Smooth muscle cell of the brain vasculature (primary cell): ENCODE results near the gene CCL22.
"Not testable (repeated sequence)": the region's sequence is repeated elsewhere in the genome, so short reads cannot be mapped to it uniquely, and the experiment has no call there.

Experiments
- DNase-seq: peaks from one replicate; pipeline ENCODE4 v3.0.0-alpha.2; 2012; ENCODE audit warnings: low read depth, low spot score

Gene CCL22

DNA sequence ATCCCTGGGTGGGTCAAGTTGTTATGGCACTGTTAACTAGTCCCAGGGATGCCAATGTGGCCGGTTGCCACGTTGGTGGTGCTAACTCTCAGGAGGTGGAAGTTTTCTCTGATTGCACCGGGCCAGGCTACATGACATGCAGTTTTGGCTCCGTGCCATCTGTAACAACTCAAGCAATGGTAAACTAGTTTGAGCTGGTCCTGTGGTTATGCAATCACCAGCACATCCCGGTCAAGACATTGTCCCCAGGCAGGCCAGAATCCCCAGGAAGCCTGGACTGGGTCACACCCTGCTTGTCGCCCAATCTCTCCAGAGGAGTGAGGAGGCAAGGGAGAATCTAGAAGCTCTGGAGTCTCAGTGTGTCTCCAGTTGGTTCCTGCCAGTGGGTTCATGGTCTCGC, 35.9 kb downstream of the CCL22 start:
- DNase-seq: no peak

DNA sequence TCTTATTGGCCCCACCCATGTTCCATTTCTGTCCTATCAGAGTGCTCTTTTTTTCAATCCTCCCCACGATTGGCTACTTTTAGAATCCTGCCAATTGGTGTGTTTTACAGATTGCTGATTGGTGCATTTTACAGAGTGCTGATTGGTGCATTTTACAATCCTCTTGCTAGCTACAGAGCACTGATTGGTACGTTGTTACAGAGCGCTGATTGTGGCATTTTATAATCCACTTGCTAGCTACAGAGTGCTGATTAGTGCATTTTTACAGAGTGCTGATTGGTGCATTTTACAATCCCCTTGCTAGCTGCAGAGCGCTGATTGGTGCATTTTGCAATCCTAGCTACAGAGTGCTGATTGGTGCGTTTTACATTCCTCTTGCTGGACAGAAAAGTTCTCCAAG, 36.4 kb downstream of the CCL22 start:
- DNase-seq: no peak

DNA sequence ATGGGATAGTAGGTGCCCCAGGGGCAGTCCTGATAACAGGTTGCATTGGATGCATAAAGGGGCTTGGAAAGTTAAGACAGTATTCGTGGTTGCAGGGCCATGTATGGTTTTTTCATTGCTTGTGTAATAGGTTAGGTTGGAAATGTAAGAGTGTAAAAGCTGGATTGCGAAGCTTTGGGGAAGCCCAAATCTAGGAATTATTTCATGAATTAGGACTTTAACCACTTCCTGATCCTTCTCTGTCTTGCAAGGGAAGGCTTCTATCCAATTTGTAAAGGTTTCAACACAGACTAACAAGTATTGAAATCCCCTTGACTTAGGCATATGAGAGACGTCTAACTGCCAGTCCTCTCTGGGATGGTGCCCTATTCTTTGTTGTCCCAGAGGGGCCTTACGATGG, 38.2 kb downstream of the CCL22 start:
- DNase-seq: no peak

DNA sequence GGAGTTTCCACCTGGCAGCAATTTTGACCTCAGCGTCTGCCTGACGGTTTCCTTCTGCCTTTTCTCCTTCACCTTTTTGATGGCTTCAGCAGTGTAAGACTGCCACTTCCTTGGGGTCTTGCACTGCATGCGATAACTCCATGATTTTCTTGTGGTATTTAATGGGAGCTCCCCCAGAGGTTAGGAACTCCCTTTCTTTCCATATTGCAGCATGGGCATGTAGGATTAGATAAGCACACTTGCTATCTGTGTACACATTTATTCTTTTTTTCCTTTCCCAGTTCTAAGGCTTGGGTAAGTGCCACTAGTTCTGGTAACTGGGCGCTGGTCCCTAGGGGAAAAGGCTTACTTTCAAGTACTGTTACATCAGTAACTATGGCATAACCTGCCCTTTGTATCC, 38.9 kb downstream of the CCL22 start:
- not testable (repeated sequence) for DNase-seq

DNA sequence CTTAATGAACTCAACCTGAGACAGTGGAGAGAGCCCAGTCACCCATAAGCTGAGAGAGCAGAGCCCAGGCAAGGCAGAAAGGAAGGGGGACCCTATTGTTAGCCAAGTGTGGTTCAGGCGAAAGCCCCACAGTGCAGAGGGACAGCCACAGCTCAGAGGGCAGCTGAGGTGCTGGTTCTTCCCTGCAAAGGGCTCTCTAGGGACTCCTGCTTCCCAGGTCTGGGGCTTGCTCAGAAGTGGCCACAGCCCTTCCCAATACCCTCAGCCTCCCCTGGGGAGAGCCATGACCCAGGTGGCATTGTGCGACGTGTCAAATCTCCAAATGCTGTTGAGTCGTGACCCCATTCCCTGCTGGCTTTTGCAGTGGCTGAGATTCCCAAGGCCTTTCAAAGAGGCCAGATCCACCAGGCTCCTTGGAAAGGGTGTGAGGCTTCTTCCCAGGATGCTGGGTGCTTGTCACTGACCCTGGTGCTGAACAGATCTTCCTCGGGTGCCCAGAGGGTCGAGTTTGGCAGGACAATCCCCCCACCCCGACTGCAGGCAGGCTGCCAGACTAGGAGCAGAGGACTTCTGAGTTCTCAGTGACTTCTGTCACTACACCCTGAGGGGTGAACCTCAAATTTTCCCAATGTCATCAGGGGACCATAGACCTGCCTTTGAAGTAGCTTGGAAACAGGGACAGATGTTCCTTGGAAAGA, 43.5 kb downstream of the CCL22 start:
- no peak for DNase-seq

DNA sequence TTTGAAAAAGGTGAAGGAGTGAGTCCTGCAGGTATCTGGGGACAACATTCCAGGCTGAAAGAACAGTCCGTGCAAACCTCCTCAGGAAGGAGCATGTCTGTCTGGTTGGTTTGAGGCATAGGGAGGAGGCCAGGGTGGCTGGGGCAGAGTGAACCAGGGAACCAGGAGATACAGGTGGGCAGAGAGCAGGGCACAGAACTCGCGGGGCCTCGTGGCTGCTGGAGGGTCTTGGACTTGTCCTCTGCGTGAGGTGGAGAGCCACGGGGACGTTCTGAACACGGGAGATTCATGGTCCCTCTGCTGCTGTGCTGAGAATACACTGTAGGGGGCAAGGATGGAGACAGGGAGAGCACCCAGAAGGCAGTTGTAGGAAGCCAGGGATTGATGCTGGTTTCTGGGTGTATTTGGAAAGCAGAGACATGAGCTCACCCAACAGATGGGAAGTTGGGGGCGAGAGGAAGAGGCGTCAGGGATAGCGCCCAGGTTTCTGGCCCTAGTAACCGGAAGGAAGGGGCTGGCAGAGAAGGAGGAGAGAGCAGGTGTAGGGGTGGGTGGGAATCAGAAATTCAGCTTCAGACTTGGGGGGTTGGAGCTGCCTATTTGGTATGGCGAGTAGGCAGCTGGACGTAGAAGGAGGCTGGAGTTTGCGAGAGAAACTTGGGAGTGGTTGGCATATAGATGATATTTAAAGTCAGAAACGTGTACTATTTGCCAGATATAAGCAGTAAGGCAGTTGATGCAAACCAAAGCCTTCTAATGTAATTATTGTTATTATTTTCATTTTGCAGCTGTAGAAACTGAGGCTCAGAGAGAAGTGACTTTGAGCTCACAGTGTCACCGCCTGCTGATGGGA, 45.6 kb downstream of the CCL22 start, which contains the start of gene CCL17:
Gene CCL17 (plus strand): TSS at position 803 of the 853 bp plus-strand sequence. CDS start 9,166 bp downstream, outside the sequence.
- DNase-seq: no peak

DNA sequence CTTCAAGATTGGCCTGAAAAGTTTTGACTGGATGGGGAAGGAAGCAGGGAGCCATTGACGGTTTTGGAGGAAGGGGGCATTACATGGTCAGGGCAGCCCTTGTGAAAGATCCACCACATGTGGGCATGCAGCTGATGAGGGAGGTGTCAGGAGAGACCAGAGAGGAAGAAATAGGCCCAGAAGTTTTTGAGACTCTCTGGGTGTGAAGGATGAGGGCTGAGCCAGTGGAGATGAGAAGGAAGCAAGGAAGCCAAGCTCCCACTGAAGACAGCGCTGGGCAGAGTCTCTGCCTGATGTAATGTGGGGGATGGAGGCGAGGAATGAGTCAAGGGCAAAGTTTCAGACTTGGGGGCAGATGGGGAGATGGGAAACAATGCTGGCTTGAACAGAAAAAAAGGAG, 46.5 kb downstream of the CCL22 start:
- no peak for DNase-seq

DNA sequence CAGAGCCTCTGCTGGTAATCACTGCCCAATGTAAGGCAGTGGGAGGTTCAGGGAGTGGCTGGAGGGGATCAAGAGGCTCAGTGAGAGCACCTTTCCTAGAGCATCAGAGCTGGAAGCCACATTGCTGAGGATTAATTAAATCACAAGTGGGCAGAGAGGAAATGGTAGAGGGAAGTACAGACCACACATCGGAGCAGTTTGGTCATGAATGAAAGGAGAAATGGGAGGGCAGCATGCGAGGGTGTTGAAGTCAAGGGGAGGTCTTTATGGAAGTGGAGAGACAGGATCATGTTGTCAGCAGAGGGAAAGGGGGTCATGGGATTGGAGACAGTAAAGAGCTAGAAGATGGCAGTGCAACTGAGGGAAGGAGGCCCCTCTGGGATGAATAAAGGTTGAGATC, 48.3 kb downstream of the CCL22 start:
- DNase-seq: no peak

DNA sequence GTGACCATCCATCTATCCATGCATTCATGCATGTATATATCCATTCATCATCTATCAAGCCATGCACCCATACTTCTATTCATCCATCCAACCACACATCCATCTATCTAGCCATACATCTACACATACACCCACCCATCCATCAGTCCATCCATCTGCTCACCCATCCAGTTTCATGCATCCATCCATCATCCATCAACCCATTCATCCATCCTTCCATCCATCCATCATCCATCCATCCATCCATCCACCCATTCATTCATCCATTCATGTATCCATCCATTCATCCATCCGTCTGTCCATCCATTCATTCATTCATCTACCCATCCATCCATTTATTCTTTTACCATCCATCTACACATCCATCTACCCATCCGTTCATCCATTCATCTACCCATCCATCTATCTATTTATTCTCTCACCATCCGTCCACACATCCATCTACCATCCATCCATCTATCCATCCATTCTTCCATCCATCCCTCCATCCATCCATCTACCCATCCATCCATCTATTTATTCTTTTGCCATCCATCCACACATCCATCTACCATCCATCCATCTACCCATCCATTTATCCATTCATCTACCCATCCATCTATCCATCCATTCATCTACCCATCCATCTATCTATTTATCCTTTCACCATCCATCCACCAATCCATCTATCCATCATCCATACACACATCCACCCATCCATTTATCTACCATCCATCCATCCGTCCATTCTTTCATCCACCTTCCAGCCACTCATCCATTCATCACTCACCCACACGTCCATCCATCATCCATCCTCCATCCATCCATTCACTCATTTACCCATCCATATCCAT, 49.2 kb downstream of the CCL22 start:
- no peak for DNase-seq

DNA sequence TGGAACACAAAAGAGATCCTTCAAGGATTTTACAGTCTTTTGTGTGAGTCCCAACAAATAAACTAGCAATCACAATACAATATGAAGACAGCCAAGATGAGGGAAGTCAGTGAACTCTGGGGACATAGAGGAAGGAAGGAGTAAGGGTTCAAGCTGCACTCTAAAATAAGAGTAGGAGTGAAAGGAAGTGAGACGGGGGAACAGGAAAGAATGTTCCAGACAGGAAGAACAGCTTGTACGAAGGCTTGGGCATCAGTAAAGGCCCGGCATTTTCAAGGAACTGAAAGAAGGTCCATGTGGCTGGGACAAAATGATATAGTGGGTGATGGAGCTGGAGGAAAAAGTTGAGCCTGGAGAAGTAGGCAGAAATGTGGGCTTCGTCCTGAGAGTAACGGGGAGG, 50.5 kb downstream of the CCL22 start:
- DNase-seq: no peak

DNA sequence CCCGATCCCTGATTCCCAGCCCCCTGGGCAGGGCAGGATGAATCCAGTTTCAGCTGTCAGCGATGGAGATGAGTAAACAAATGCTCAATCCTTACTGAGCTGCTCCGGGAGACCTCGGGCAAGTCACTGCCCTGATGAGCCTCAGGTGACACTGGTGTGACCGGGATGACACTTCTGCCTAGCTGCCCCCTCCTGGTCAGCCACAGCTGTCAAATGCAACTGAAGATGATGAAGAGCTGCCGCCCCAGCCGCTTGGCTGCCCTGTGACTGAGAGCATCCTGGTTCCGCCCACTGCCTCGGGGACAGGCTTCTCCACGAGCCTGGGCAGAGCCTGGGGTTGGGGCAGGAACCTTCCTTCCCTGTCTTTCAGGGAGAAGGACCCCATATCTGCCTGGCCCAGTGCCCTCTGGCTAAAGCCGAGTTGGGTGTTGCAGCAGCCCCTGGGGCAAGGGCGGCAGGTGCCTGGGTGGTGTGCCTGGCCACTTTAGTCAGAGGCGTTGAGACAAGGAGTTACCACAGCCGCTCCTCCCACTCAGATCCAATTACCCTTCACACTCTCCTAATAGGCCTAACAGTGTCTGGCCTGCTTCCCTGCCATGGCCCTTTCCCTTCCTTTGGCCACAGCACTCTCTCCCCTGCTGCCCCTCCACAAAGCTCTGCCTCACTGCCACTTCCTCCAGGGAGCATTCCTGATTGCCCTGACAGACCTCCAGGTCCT, 51.4 kb downstream of the CCL22 start:
- no peak for DNase-seq

DNA sequence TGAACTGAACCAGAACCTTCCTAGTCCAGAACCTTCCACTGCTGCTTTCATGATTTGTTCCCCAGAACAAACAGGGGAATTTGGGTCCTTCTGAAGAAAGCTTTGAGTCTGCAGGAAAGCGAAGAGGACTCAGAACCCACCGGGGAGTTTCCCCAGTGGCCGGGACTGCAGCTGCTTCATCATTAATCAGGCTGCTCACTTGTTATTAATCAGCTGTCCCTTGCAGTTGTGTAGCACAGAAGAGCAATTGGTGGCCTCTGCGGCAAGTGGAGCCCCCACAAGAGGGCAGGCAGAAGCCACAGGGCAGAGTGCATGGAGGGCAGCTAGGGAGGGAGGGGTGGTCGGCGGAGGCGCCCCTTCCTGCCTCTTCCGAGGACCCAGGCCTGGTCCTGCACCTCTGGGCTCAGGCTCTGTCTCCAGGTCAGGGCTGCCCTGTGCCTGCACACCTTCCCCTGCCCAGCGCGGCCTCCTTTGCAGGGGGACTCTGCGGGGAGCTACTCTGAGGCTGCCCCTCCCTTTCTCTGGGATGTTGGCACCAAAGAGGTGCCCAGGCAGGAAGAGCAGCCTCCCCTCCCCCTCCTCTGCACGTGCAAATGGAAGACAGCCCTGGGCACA, 52.9 kb downstream of the CCL22 start:
- DNase-seq: no peak

DNA sequence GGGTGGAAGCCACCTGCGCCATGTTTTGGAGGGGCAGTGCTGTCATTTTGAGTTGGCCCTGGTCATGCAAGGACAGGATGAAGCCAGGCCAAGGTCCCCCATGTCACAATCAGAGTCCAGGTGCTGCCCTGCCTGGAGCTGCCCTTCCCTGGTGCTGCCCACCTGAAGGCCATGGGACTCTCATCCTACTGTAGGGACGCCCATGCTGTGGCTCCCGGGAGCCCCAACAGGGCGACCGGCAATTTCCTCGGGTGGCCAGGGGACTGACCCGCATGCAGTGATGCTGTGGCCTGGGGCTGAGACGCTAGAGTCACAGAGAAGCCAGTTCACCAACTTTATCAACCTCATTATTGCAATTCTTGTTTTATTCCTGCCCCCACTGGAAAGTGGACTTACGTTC, 54.0 kb downstream of the CCL22 start:
- DNase-seq: no peak

DNA sequence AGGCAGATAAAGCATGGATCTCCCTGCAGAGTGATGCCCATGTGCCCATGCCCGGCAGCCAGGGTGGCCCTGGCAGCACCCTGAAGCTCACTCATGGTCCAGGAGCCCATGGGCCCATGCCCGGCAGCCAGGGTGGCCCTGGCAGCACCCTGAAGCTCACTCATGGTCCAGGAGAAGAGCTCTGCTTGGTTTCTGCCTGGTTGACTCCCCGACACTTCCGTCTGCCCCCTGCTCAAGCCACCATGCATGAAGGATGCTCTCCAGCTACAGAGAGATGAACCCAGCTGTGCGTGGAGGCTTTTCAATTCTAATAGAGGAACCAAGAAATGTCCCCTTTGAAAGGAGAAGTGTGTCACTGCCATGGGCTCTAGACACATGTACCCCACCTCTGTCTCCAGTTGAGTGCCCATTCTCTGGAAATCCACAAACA, 54.7 kb downstream of the CCL22 start:
- DNase-seq: no peak

DNA sequence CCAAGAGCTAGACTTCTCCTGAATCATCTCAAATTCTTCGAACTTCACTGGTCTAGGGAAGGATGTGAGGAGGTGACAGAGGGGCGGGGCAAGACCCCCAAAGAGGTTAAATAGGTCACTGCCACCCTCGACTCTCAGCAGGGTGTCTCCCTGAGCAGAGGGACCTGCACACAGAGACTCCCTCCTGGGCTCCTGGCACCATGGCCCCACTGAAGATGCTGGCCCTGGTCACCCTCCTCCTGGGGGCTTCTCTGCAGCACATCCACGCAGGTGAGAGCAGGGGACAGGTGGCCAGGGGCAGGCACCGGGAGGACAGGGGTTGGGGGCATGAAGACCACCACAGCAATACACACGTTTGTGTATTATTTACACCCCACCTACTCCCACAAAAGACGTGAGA, 55.1 kb downstream of the CCL22 start:
- DNase-seq: no peak
